Muscle layer of colon (tissue), 2 donors: ENCODE measurements around the gene BLACAT1.

Source experiments
- H3K27ac ChIP-seq: one replicate; pipeline ENCODE4 v1.7.0; 2013; ENCODE audit warnings: low read depth, mild to moderate bottlenecking, low read length, moderate library complexity
- H3K27me3 ChIP-seq, 2 donors: one replicate each; pipeline ENCODE4 v1.7.0; 2013; ENCODE audit warnings: low read length in 2 of 2, mild to moderate bottlenecking in 2 of 2; ENCODE audit not compliant: insufficient read depth in 2 of 2, control insufficient read depth in 1 of 2
- H3K36me3 ChIP-seq: one replicate; pipeline ENCODE4 v1.7.0; 2013; ENCODE audit warnings: mild to moderate bottlenecking, low read length; ENCODE audit not compliant: insufficient read depth
- H3K4me1 ChIP-seq: one replicate; pipeline ENCODE4 v1.7.0; 2013; ENCODE audit warnings: mild to moderate bottlenecking, low read length; ENCODE audit not compliant: insufficient read depth
- H3K4me3 ChIP-seq, 2 donors: one replicate each; pipeline ENCODE4 v1.7.0; 2013; ENCODE audit warnings: low read length in 2 of 2, low read depth in 1 of 2, mild to moderate bottlenecking in 1 of 2, moderate library complexity in 1 of 2
- H3K9ac ChIP-seq: one replicate; pipeline ENCODE4 v1.7.0; 2013; ENCODE audit warnings: low read length
- H3K9me3 ChIP-seq: one replicate; pipeline ENCODE4 v1.7.0; 2013; ENCODE audit warnings: mild to moderate bottlenecking, low read length
- donor health status: abdominal sarcoma.
- donor health status: Adenocarcinoma of cecum.

BLACAT1 gene

DNA sequence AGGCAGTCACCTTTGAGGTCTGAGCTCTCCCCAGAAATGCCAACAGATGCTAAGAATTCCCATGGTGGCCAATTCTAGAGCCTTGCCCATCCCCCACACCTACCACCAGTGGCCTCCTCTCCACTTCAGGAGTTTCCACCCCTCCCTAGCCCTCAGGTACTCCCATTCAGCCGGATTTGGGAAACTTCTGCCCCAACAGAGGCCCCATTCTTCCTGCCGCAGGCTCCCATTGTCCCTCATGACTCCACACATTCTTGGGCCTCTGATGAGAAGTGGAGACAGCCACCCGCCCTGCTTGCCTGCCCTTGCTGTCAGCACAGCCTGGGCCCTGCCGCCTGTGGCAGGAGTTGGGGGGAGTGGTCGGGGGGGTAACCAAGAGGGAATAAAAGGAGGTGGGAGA lies 4.6 kb downstream of the BLACAT1 start:
- Histone ChIP-seq H3K27ac (no peak overlapping the region), H3K4me3 (no peak overlapping the region), H3K9me3 (no peaks in the 10 kb centered on the region), H3K9ac (no peak overlapping the region), H3K36me3 (no peaks in the 10 kb centered on the region), H3K27me3 (peaks cover 29 to 69% of the 10 kb centered on the region in 2 donors), H3K4me1 (no peaks in the 10 kb centered on the region)

GRCh38 chr1:205450448-205450847 lies 5.4 kb downstream of the BLACAT1 start:
- Histone ChIP-seq H3K27me3 (peaks cover 21 to 62% of the 10 kb centered on the region in 2 donors), H3K27ac (no peak overlapping the region), H3K36me3 (no peaks in the 10 kb centered on the region)

GRCh38 chr1:205449750-205450443 lies 5.9 kb downstream of the BLACAT1 start:
- Histone ChIP-seq H3K4me3 (no peak overlapping the region), H3K27me3 (peaks cover 16 to 56% of the 10 kb centered on the region in 2 donors), H3K36me3 (no peaks in the 10 kb centered on the region), H3K9ac (no peak overlapping the region), H3K4me1 (peaks cover 6% of the 10 kb centered on the region), H3K9me3 (no peaks in the 10 kb centered on the region), H3K27ac (no peak overlapping the region)

More at GRCh38 chr1:205450448-205450847, 5.4 kb downstream of the BLACAT1 start:
- H3K4me1 ChIP-seq, result peaks cover 6% of the 10 kb centered on the region
- no peak overlapping the region for H3K4me3 ChIP-seq
- no peaks in the 10 kb centered on the region for H3K9me3 ChIP-seq
- no peak overlapping the region for H3K9ac ChIP-seq

DNA sequence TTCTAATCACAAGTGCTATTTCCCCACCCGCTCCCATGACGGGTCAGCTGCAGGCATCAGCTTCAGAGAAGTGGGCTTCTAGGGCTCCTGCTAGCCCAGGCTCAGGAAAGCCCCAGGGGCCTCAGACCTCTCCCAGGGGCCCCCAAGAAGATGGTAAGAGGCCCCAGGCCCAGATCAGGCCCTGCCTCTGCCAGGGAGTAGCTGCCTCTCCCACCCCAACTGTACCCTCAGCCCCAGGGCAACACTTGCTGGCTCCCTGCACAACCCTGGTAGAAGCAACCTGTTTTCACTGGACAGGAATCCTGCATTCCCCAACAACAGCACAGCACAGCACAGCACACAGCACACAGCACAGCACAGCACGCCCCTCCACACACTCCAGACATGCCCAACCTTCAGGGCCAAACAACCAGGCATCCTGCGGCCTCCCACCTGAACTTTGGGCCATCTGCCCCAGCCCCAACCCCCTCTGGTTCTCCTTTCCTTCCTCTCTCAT lies 6.5 kb downstream of the BLACAT1 start:
- Histone ChIP-seq H3K27me3 (peaks cover 11 to 50% of the 10 kb centered on the region in 2 donors), H3K4me1 (peaks cover 10% of the 10 kb centered on the region), H3K4me3 (no peak overlapping the region), H3K27ac (no peak overlapping the region), H3K9me3 (no peaks in the 10 kb centered on the region), H3K9ac (no peak overlapping the region), H3K36me3 (no peaks in the 10 kb centered on the region)

DNA sequence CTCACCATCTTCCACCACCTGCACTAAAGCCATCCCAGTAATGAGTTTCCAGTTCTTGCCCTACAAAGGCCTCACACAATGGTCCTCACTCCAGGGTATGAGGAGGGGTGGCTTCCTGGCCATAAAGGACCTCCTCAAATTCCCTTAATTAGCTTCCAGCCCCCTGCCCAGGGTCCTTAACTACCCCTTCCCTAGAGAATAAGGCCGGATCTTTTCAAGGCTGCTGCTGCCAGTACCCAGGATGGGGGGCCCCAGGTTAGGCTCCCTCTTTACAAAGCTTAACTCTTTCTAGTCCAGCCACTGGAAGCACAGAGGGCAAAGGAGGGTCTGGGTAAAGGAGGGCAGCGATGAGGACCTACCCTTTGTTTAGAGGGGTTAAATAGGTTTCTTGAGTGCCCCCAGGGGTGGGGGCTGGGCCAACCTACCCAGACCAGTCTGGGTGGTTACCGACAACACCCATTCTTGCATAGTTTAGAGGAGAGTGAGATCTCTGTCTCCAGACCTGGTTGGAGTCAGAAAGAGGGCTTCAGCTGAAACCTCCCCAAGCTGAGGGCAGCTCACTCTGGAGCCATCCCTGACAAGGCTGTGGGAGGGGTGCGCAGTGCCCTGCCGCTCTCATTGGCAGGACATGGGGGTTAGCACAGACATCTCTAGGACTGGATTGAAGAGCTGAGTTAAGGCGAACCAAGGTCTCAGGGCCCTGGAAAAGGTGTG lies 7.1 kb downstream of the BLACAT1 start:
- Histone ChIP-seq H3K9ac (no peak overlapping the region), H3K36me3 (no peaks in the 10 kb centered on the region), H3K9me3 (no peaks in the 10 kb centered on the region), H3K4me1 (peaks cover 16% of the 10 kb centered on the region), H3K4me3 (no peak overlapping the region), H3K27me3 (peaks cover 8 to 44% of the 10 kb centered on the region in 2 donors), H3K27ac (no peak overlapping the region)

DNA sequence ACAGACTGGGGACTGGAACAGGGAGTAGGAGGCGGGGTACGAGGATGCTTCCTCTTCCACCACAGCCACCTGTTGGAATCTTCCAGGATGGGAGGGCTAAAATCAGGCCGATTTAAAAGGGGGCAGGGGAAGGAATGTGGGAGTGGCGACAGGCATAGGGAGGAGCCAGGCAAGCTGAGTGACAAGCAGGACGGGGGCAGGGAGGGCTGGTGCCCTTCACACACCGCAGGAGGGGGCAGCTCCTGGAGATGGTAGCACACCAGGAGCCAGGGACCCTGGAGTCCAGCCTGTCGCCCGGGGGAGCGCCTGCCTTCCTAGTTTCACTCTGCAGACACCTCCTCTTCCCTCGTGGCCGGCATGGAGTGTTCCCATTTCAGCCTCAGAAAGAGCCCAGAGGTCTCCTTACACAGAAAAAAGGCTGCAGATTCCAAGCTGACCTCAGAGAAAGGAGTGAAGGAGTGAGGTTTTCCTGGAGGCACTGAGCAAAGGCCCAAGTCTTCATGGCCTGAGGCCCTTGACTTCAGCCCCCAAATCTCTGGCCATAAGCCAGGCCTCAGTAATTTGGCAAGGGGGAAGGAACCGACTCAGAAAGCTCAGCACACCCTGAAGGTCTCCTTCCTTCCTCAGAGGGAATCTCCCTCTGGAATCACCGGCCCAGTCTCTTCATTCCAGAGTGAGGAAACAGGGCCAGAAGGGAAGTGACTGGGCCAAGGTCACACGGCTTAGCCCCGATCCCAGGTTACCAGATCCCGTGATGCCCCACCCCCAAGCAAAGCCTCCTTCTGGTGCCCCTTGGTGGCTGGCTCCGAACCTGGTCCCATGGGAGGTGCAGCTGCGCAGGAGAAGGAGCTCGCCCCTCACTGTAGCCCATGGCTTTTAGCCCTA lies 8.1 kb downstream of the BLACAT1 start:
- Histone ChIP-seq H3K27ac (no peak overlapping the region), H3K36me3 (no peaks in the 10 kb centered on the region), H3K9me3 (no peaks in the 10 kb centered on the region), H3K4me3 (no peak overlapping the region), H3K9ac (no peak overlapping the region), H3K4me1 (peaks cover 17% of the 10 kb centered on the region), H3K27me3 (peaks cover 8 to 34% of the 10 kb centered on the region in 2 donors)

- no peak overlapping the region for H3K9ac ChIP-seq
- peaks cover 8 to 26% of the 10 kb centered on the region in 2 donors for H3K27me3 ChIP-seq
- no peaks in the 10 kb centered on the region for H3K36me3 ChIP-seq
- peaks cover 17% of the 10 kb centered on the region for H3K4me1 ChIP-seq
- H3K9me3 ChIP-seq, result no peaks in the 10 kb centered on the region
- no peak overlapping the region for H3K4me3 ChIP-seq
- no peak overlapping the region for H3K27ac ChIP-seq
Observed at GRCh38 chr1:205446828-205447227, 9.0 kb downstream of the BLACAT1 start.

GRCh38 chr1:205445646-205445935 lies 10.3 kb downstream of the BLACAT1 start:
- no peaks in the 10 kb centered on the region for H3K36me3 ChIP-seq
- H3K27me3 ChIP-seq, result peaks cover 0 to 13% of the 10 kb centered on the region in 2 donors
- H3K9ac ChIP-seq, result no peak overlapping the region
- peak overlapping the region in 1 of 2 donors; percentile 2 for H3K4me3 ChIP-seq
- H3K9me3 ChIP-seq, result no peaks in the 10 kb centered on the region
- peak overlapping the region; percentile 27 for H3K27ac ChIP-seq
- peaks cover 21% of the 10 kb centered on the region for H3K4me1 ChIP-seq

DNA sequence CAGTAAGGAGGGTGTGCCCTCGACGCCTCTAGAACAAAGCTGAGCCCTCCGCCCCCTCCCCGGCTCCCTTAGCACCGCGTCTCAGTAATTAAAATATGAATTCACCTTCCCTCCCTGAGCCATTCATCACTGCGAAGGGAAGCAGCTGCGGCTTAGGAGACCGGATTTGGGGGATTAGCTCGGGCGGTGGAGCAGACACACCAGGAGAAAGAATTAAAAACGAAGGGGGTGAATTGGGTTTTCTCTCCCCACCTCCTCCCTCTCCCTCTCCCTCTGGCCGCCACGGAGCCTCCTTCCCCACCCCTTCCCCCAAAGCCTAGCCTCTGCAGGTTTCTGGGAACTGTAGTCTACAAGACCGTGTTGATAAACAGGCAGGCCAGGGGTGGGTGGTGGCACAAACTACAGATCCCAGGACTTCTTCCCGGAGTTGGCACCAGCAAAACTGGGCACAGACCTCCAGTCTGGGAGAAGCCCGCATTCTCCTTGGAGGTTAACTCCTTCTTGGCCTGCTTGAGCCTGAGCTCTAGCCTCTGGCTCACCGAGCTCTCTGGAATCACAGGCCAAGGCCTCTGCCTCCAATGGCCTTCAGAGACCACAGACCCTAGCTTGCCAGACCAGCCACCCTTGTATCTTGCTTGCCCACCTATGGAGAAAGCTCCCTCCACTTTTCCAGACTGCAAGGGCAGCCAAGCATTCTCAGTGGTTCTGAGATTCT lies 10.8 kb downstream of the BLACAT1 start:
- H3K4me1 ChIP-seq, result peaks cover 21% of the 10 kb centered on the region

DNA sequence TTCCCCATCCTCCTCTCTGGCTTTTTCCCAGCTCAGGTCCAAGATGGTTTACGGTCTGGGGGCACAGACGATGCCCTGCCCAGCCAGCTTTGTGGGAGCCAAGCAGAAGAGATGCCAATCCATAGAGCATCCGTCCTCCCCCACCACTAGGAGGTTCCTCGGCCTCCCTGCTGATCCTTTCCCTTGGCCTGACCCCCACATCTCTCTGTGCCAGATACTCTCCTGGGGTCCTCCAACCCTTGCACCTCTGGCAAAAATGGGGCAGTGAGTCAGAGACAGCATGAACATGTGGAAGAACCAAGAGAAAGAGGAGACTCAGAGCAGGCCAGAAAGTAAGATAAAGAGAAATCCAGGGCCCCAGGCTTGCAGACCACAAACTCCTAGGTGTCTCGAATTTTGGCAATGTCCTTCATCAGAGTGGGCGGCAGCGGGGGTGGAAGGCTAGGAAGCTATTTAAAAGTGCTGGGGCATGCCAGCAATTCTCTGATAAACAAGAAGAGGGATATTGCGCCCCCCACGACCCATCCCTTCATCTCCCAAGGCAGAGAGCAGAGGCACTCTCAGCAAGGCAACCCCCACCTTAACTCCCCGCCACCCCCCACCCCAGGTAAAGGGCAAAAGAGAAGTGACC lies 11.4 kb downstream of the BLACAT1 start:
- Histone ChIP-seq H3K9me3 (no peaks in the 10 kb centered on the region), H3K4me1 (peaks cover 22% of the 10 kb centered on the region), H3K4me3 (peak overlapping the region; percentile 5 to 43), H3K27me3 (peaks cover 0 to 7% of the 10 kb centered on the region in 2 donors), H3K27ac (peak overlapping the region; percentile 4), H3K9ac (peak overlapping the region; percentile 45), H3K36me3 (no peaks in the 10 kb centered on the region)

More for the DNA sequence above, 10.8 kb downstream of the BLACAT1 start:
- H3K27ac ChIP-seq, result peak overlapping the region; percentile 27
- no peaks in the 10 kb centered on the region for H3K36me3 ChIP-seq
- peaks cover 0 to 10% of the 10 kb centered on the region in 2 donors for H3K27me3 ChIP-seq
- no peaks in the 10 kb centered on the region for H3K9me3 ChIP-seq
- peak overlapping the region; percentile 45 for H3K9ac ChIP-seq
- H3K4me3 ChIP-seq, result peak overlapping the region; percentile 5 to 43
